ENCODE data around the gene MIAT. TPM values are rescaled to one million over a fixed set of nuclear protein-coding genes. Genes with fewer than 3 reads are reported as not detected.

MIAT gene
- total and polyA plus RNA-seq, 12 donors: 0.03 to 1.6 (median 0.45) TPM

- intact Hi-C loops (cut with DNase I): no loop called here
- H3K27ac ChIP-seq: peak overlapping the region in 1 of 10 donors; percentile 70
- ATAC-seq (no peak), DNase-seq (no peak)
- H3K4me3 ChIP-seq: no peak overlapping the region
- peaks cover 0 to 42% (median 10%) of the 10 kb centered on the region in 9 donors for H3K4me1 ChIP-seq
- no peaks in the 10 kb centered on the region for H3K9me3 ChIP-seq
- WGBS, 2 donors: 87 to 93% methylated on average over 8 of the region's 8 CpGs
- no peaks in the 10 kb centered on the region for H3K36me3 ChIP-seq
- TF ChIP-seq CTCF (IDR thresholded peaks at IDR 0.05): no peak
- peaks cover 0 to 30% (median 12%) of the 10 kb centered on the region in 7 donors for H3K27me3 ChIP-seq
These were observed 38.9 kb upstream of the MIAT start for GRCh38 chr22:26618455-26618854.

GRCh38 chr22:26619510-26619909 lies 37.9 kb upstream of the MIAT start:
- H3K36me3 ChIP-seq: no peaks in the 10 kb centered on the region
- ATAC-seq (peak in 7 of 8 donors; percentile 47 to 80 (median 58)), DNase-seq (peak; percentile 34 to 35)
- peaks cover 0 to 42% (median 10%) of the 10 kb centered on the region in 9 donors for H3K4me1 ChIP-seq
- intact Hi-C loops (cut with DNase I): no loop called here
- no peak overlapping the region for H3K4me3 ChIP-seq
- H3K27ac ChIP-seq: no peak overlapping the region
- H3K9me3 ChIP-seq: no peaks in the 10 kb centered on the region
- TF ChIP-seq CTCF (IDR thresholded peaks at IDR 0.05): no peak
- WGBS, 2 donors: 42 to 52% methylated on average over 6 of the region's 6 CpGs
- peaks cover 0 to 22% (median 8%) of the 10 kb centered on the region in 7 donors for H3K27me3 ChIP-seq

- ATAC-seq (no peak), DNase-seq (no peak)
- H3K4me1 ChIP-seq: peaks cover 0 to 42% (median 10%) of the 10 kb centered on the region in 9 donors
- no peak overlapping the region for H3K4me3 ChIP-seq
- intact Hi-C loops (cut with DNase I): no loop called here
- H3K27ac ChIP-seq: no peak overlapping the region
- H3K27me3 ChIP-seq: peaks cover 0 to 15% (median 1%) of the 10 kb centered on the region in 7 donors
- no peaks in the 10 kb centered on the region for H3K36me3 ChIP-seq
- no peaks in the 10 kb centered on the region for H3K9me3 ChIP-seq
- WGBS, 2 donors: 85 to 86% methylated on average over 2 of the region's 2 CpGs
- TF ChIP-seq CTCF (IDR thresholded peaks at IDR 0.05): no peak
These were observed 37.2 kb upstream of the MIAT start for GRCh38 chr22:26620197-26620596.

- WGBS, 2 donors: 71 to 77% methylated on average over 7 of the region's 7 CpGs
- H3K4me3 ChIP-seq: no peak within 1 kb of the TSS
- intact Hi-C loops (cut with DNase I): no loop called here
- H3K9me3 ChIP-seq: no peaks in the 10 kb centered on the region
- DNase-seq: no peak
- ATAC-seq: no peak
- H3K4me1 ChIP-seq: peaks cover 0 to 33% (median 10%) of the 10 kb centered on the region in 9 donors
- H3K36me3 ChIP-seq: no peaks in the 10 kb centered on the region
- H3K27me3 ChIP-seq: peaks cover 0 to 5% (median 0%) of the 10 kb centered on the region in 7 donors
- H3K27ac ChIP-seq: no peak within 1 kb of the TSS
- TF ChIP-seq CTCF (IDR thresholded peaks at IDR 0.05): no peak
These were observed 35.7 kb upstream of the MIAT start, which contains the start of gene CRYBA4 for GRCh38 chr22:26621663-26622062. TSS of gene CRYBA4 (plus strand) at chr22:26621963. CDS start at chr22:26622597, 634 bp downstream.

Data from heart right ventricle (tissue), 16 donors.